ENCODE measurements around the gene IPMK.

IPMK gene

DNA sequence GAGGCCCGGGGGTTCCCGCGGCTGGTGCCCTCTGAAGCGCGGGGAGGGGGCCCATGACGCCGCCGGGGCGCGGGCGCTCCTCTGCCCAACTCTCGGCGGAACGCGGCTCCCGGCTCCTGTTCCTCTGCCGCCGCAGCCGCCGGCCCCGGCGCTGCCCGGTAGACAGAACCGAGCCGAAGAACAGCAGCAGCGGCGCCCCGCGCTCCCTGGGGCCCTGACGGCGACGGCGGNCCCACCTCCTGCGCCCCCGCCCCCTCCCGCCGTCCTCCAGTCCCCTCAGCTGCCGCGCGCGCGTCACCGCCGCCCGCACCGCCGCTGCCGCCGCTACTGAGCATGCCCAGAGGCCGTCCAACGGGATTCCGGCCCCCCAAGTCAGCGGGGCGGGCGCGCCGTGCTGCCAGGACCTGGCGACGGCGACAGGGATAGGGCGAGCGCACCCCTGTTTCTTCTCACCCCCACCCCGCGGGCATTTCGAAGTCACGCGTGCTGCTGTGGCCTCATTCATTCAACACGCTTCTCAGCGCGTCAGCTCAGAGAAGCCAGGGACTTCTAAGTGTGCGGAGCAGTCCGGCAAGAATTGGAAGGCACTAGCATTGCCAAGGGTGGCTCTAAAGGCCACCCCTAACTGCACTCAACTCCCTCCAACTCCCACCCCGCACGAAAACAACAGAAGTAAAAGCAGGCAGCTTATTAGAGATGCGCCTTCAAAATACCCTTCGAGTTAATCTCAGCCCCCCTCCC lies at the start of gene IPMK:
IPMK (minus strand) TSS at position 182 of the 741 bp plus-strand sequence. CDS start 283 bp downstream, outside the sequence.
- no peak for DNase-seq (ENCODE audit: low read depth)
- H3K4me3 ChIP-seq (ENCODE audit: low read depth, low read length): peak within 1 kb of the TSS; percentile 85

DNA sequence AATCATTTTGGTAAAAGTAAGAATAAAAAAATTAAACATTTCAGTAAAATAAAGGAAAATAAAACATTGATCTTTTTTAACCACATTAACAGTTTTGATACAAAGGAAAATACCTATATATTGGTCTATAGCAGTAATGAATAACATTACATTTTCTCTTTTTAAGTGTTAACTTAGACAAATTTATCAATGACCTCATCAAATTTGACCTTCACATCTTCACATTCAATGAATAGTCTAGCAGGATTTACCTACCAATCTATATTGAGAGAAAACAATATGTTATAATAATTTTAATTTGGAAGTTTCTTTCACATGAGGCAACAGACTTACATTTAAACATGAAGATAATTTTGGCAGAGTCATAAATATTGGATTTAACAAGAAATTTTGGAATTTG lies 49.2 kb upstream of the IPMK start:
- no peak for DNase-seq (ENCODE audit: low read depth)

DNA sequence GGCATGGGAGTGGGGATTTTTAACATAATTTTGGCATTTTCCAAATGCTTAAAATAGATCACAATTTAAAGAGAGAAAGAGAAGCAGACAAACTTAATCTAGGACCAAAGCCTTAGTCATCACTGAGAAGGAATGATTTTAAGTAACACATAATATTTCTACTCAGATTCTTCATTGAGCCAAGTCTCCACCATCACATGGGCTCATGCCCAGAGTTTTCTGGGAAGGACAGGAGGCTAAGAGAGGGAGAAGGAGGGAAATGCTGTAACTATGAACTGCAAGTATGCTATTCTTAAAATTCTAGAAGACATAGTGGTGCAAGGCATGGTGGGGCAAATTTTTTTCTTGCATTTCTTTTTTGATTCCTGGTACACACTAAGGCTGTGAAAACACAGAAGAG lies 43.3 kb upstream of the IPMK start:
- no peak for DNase-seq (ENCODE audit: low read depth)
- H3K4me3 ChIP-seq (ENCODE audit: low read depth, low read length): no peak overlapping the region

More for the DNA sequence above, 49.2 kb upstream of the IPMK start:
- no peak overlapping the region for H3K4me3 ChIP-seq (ENCODE audit: low read depth, low read length)

DNA sequence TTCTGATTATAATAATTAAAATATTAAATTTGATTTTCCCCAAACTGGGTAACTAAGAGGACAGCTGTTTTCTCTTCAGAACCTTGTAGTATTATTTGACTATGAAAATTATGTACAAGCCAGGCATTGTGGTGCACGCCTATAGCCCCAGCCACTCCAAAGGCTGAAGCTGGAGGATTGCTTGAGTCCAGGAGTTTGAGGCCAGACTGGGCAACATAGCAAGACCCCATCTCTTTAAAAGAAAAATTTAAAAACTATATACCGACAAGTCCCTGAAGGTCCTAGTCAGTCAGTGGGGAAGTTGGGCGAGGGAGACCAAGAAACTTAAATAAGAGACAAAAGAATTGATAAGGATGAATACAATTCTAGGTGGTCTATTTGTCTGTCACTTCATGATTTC lies 40.0 kb upstream of the IPMK start:
- H3K4me3 ChIP-seq (ENCODE audit: low read depth, low read length): no peak overlapping the region
- DNase-seq (ENCODE audit: low read depth): no peak

DNA sequence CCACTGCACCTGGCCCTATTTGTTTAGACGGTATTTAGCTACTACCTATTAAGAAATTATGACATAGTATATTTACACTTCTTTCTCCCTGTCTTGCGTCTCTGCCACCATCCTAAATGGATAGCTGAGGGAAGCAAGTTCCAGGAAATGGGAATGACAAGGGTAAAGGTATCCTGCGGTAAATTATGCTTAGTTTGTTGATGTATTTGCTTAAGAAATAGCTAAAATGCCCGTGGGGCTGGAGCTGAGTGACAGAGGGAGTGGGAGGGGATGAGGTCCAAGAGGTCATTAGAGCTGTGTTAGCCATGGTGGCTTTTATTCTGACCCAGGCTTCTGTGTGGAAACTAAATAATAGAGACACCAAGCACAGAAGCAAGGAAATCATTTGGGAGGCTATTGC lies 38.1 kb upstream of the IPMK start:
- DNase-seq (ENCODE audit: low read depth): no peak
- H3K4me3 ChIP-seq (ENCODE audit: low read depth, low read length): no peak overlapping the region

DNA sequence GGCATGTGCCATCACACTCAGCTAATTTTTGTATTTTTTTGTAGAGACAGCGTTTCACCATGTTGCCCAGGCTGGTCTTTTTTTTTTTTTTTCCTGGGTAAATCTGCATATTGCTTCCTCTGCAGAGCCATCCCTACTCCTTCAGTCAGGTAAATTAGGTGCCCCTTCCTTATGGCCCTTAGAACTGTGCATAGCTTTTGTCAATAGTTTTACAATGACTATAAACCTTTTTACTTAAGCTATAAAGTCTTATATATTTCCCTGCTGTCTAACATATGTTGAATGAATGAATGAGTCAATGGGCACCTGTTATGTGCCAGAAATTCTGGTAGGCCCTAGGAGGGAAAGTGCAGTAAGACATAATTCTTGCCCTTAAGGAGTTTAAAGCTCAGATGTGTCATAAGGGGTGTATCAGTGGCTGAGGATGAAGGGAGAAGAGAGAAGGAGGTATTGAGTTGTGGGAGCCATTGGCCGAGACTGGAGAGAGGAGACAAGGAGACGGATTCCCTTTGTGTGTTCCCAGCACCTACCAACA lies 36.5 kb upstream of the IPMK start:
- no peak for DNase-seq (ENCODE audit: low read depth)
- no peak overlapping the region for H3K4me3 ChIP-seq (ENCODE audit: low read depth, low read length)

DNA sequence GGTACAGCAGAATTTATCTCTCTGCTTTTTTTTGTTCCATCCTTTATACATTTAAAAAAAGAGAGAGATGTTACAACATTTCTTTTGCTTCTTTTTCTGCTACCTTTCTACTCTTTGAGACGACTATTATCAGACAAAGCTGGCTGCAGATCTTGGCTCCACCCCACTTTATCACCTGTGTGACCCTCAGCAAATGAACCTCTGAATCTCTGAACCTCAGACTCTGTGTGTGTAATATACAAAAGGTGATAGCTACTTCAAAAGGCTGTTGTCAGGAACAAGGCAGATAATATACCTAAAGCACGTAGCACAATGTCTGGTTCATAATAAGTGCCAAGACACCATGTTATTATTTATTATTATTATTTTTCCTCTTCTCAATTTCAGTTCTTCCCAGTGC lies 34.6 kb upstream of the IPMK start:
- DNase-seq (ENCODE audit: low read depth): no peak
- H3K4me3 ChIP-seq (ENCODE audit: low read depth, low read length): no peak overlapping the region

DNA sequence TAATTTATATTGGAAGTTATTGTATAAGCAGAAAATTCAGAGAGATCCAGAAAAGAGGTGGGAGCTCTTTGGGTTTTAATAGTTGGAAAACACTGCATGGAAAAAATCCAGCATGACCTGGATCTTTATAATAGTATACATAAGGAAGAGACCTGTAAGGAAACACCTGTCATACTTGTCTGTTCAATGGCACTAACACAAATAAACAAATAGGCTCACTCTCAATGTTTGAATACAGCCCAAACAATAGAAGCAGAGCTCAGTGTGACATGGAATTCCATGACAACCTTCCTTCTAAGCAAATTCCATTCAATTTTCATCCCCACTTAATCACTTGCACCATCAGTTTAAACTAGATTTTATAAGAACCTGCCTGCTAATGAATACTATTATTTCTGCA lies 33.0 kb upstream of the IPMK start:
- H3K4me3 ChIP-seq (ENCODE audit: low read depth, low read length): no peak overlapping the region
- no peak for DNase-seq (ENCODE audit: low read depth)

DNA sequence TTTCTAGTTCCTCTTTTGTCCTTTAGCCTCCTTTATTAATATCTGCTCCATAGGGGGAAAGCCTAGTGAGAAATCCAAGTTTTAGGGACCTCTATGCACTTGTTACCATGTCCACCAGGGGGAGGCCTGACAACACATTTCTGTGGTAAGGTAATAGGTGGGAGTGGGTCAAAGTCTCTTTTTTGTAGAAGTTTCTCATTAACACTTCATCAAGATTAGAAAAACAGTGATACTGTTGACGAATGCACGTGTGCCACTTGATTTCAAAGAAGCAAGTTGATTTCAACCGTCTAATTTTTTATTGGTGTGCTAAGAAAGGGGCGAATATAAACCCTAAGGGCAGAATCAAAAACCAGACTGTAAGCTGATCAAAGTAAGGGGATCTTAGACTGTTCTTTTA lies 31.9 kb upstream of the IPMK start:
- H3K4me3 ChIP-seq (ENCODE audit: low read depth, low read length): no peak overlapping the region
- DNase-seq (ENCODE audit: low read depth): no peak

DNA sequence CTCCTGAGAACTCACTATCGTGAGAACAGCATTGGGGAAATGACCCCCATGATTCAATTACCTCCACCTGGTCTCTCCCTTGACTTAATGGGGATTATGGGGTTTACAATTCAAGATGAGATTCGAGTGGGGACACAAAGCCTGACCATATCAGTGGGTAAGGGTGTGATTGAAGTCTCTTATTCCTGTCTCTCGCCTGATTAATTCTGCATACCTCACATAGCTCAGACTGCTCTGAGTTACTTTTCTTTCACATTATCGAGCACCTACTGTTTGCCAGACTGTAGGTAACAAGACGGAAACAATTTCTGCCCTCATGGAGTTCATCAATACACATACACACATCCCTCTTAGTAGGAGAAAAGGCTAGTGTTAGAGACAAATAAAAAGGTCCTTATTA lies 26.3 kb upstream of the IPMK start:
- H3K4me3 ChIP-seq (ENCODE audit: low read depth, low read length): no peak overlapping the region
- DNase-seq (ENCODE audit: low read depth): no peak

DNA sequence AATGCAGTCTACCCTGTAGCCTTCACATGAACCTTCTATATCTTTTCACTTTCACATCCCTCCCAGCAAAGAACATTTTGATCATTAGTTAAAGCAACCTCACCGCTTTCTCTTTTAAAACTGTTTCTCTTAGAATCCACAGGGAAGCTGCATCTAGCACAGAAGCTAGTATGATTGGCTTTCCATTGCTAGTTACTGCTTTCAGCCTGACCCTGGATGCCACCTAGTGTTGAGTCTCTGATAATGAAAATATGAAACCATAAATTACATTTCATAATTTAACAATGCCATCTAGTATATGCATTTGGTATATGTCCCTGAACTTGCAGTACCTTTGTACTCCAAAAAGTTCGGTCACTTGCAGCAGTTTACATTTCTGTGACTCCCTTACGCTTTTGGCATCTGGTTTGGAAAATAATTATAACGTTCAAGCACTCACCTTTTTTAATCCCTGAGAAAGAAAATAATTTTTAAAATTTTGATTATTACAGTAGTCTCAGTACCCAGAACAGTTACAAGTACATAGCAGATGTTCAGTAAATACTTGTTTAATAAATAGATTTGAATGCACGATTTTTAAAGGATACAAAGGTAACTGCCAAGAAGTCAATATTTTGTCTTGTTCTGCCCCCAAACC lies 24.0 kb upstream of the IPMK start:
- no peak for DNase-seq (ENCODE audit: low read depth)
- H3K4me3 ChIP-seq (ENCODE audit: low read depth, low read length): no peak overlapping the region

DNA sequence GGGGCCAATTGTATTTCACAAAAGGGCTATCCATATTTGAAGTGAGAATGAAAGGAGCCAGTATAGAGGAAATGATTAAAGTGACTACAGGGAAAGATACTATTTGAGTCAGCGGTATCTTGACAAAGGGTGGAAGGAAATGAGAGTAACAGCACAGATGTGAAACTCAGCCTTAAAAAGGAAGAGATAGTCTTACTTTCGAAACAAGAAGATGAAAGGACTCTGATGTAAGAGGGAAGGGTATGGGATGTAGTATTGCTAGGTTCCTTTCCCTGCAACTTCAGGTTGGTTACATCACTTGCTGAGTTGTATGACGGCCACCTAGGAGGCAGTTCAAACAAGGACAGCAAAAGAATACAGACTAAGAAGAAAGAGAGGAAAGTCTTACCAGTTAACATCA lies 14.9 kb upstream of the IPMK start:
- no peak overlapping the region for H3K4me3 ChIP-seq (ENCODE audit: low read depth, low read length)
- no peak for DNase-seq (ENCODE audit: low read depth)

DNA sequence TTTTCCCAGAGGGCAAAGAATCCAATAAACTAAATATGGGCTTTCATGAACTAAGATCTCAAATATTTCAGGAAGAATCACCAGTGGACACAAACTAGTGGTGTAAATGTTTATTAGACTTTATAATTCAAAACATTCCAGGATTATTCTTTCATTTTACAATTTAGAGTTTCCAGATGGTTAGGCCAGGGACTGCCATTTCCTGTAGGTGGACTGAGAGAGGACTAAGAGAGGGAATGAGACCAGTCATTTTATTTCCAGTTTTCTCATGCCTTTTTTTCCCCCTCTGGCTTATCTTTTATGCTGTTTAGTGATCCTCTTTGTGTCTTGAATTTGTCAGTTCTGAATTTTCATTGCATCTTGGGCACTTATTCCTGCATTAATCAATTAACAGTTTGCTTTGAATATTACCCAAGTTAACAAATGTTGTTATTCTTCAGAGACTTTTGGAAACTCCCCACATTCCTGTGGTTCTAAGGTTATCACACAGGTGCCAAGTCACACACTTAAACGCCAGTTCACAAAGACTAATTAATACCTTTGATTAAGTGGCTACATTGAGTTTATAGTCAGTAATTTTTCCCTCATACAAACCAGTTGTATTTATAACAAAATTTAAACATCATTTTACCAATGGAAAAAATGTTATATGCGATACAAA lies 13.5 kb upstream of the IPMK start:
- DNase-seq (ENCODE audit: low read depth): no peak
- H3K4me3 ChIP-seq (ENCODE audit: low read depth, low read length): no peak overlapping the region

DNA sequence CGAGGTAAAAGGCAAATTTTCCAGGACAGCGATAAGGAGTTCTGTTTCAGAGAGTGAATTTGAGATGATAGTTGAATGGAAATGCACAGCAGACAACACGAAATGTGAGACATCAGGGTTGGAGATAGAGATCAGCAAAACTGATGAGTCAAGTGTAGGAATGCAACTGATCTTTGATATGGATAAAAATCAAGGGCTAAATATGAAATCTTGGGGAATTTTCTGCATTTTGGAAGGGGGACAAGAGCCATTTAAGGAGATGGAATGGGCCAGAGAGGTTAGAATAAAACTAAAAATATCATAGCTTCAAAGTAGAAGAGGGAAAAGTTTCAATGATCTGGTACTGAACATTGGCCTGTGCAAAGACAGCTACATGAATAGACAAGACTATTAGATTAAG lies 12.8 kb upstream of the IPMK start:
- H3K4me3 ChIP-seq (ENCODE audit: low read depth, low read length): no peak overlapping the region
- DNase-seq (ENCODE audit: low read depth): no peak

DNA sequence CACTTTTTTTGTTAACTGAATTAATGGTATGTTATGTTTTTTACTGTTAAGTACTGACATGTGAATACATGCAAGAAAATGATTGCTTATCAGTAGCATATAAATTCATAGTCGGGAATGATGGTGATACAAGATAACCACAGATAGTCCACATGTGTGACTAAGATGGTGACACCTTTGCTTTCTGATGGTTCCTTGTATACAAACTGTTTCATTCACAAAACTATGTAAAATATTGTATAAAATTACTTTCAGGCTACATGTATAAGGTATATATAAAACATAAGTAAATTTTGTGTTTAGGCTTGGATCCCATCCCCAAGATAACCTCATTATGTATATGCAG lies 11.2 kb upstream of the IPMK start:
- no peak for DNase-seq (ENCODE audit: low read depth)
- no peak overlapping the region for H3K4me3 ChIP-seq (ENCODE audit: low read depth, low read length)

DNA sequence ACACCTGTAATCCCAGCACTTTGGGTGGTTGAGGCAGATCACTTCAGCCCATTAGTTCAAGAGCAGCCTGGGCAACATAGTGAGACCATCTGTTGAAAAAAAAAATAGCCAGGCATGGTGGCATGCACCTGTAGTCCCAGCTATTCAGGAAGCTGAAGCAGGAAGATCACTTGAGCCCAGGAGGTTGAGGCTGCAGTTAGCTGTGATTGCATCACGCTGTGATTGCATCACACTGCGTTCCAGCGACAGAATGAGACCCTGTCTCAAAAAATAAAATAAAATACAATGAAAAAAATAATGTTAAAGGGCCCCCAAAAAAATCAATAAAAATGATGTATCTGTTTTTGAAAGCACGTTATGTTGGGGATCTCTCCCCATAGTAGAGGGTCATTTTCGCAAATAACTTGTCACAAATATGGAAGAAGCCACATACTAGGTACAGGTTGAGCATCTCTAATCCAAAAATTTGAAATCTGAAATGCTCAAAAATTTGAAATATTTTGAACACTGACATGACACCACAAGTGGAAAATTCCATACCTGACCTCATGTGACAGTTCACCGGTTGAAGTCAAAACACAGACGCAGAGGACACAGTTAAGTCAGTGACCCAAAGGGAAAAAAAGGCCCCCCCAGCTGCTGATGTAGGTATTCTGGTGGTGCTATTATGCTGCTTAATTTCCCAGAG lies 10.7 kb upstream of the IPMK start:
- DNase-seq (ENCODE audit: low read depth): no peak
- no peak overlapping the region for H3K4me3 ChIP-seq (ENCODE audit: low read depth, low read length)

DNA sequence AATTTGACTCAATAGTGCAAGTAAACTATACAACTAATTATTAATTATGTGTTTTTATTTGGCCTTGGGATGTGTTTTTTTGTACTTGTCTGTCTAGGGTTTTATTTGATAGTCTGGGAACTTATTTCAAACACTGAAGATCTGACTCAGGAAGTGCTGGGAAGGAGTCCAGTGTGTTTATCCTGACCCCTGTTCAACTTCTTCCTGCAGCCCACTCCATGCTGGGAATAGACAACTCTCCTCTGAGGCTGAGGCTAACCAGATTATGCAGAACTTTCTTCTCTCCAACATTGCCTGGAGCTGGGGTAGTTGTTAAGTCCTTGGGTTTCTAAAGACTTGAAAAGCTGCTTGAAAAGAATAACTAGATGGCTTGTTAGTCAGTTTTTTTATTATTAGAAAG lies 8.2 kb upstream of the IPMK start:
- H3K4me3 ChIP-seq (ENCODE audit: low read depth, low read length): no peak overlapping the region
- no peak for DNase-seq (ENCODE audit: low read depth)

DNA sequence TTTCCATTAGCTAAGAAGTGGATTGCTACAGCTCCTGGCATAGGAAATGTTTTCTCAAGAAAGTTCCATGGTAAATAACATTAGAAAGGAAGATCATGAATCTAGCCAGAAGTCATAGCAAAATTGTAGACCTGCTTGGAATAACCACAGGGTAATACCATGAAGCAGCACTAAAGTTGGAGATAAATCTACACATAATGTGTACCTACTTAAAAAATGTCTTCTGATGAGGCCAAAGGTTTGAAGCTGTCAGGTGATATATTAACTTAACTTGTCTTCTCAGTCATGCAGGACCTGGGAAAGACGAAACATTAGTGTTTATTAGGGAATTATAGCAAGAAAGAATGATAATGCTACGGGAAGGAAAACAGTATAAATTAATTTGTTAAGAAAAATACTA lies 7.6 kb upstream of the IPMK start:
- no peak overlapping the region for H3K4me3 ChIP-seq (ENCODE audit: low read depth, low read length)
- no peak for DNase-seq (ENCODE audit: low read depth)

DNA sequence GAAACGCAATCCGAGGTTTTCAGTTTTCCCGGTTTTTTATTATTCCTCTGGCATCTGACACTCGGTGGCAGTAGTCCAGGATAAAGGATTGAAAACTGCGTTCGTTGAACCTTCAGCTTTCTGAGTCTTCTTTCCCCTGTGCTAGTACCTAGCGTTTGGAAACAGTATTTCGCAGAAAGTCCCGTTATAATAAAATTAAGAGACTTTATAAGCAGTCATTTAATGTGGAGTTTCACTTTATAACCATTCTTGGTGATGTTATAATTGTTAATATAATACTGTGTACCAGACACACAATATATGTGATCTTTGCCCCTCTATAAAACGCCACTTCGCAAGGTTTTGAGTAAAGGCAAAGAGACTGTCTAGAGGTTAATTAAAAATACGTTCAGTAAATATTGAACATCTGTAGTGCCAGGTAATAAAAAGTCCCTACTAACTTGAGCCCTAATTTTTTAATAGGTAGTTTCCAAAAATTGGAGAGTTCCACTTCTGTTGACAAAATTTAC lies 2.1 kb upstream of the IPMK start:
- no peak for DNase-seq (ENCODE audit: low read depth)
- H3K4me3 ChIP-seq (ENCODE audit: low read depth, low read length): peak overlapping the region; percentile 85
